IPS-20b (cell line): ENCODE results near the gene TUB.

ENCODE experiments used
- H3K27ac ChIP-seq: one replicate; pipeline ENCODE4 v1.5.1; 2013; ENCODE audit warnings: low read length
- H3K27me3 ChIP-seq: 2 replicates; pipeline ENCODE4 v1.6.1; 2013; ENCODE audit warnings: mild to moderate bottlenecking, low read length, inconsistent platforms; ENCODE audit not compliant: insufficient read depth
- H3K36me3 ChIP-seq: 2 replicates; pipeline ENCODE4 v1.6.1; 2013; ENCODE audit warnings: low read depth, mild to moderate bottlenecking, inconsistent platforms, low read length, moderate library complexity; ENCODE audit not compliant: insufficient read depth
- H3K4me1 ChIP-seq: 2 replicates; pipeline ENCODE4 v1.6.1; 2013; ENCODE audit warnings: mild to moderate bottlenecking, control low read depth, inconsistent platforms, low read length, moderate library complexity; ENCODE audit not compliant: insufficient read depth
- H3K4me3 ChIP-seq: 2 replicates; pipeline ENCODE4 v1.5.1; 2013; ENCODE audit warnings: mild to moderate bottlenecking, low read length, inconsistent platforms
- H3K9ac ChIP-seq: 2 replicates; pipeline ENCODE4 v1.6.1; 2013; ENCODE audit warnings: low read depth, mild to moderate bottlenecking, inconsistent platforms, low read length, moderate library complexity
- H3K9me3 ChIP-seq: 2 replicates; pipeline ENCODE4 v1.6.1; 2013; ENCODE audit warnings: mild to moderate bottlenecking, low read depth, low read length, inconsistent platforms; ENCODE audit not compliant: insufficient read depth

Gene TUB

DNA sequence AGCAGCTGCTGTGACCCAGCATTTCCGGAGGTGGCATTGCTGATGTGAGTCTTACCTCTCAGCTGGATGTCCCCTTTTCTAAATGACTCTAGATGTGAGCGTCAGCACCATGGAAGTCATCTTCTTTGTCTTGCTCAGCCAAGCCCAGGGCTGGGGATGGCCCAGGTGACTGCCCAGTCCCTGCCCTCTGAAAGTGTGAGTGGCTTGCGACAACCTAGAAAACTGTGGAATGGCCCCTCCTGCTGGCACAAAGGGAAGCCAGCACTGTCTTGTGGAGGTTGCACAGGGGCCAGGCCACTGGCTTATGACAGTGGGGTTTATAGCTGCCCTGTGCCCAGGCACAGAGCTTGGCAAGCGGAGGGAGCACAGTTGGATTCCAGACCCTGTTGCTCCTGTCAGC lies 6.2 kb downstream of the TUB start:
- peaks cover 26% of the 10 kb centered on the region for H3K4me1 ChIP-seq
- H3K9me3 ChIP-seq: no peaks in the 10 kb centered on the region
- no peaks in the 10 kb centered on the region for H3K36me3 ChIP-seq
- H3K27me3 ChIP-seq: peaks cover 6% of the 10 kb centered on the region
- no peak overlapping the region for H3K9ac ChIP-seq
- H3K27ac ChIP-seq: no peak overlapping the region
- H3K4me3 ChIP-seq: no peak overlapping the region

DNA sequence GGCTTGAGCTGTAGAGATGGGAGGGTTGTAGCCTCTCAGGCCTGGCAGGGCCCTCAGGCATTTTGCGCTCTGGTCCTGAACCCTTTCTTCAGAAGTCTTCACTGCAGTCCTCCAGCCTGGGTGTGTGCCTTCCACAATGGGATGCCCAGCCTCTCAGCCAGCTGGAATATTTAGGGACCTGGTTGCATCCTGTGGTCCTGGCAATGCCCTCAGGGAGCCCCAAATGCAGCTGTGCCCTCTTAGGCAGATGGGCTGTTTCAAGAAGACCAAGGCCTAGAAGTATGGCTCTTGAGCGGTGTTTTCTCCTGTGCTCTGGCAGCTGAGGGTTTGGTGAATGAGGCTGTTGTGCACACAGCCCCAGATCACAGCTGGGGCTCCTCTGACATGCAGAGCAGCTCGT lies 6.7 kb downstream of the TUB start:
- Histone ChIP-seq H3K36me3 (no peaks in the 10 kb centered on the region), H3K4me1 (peaks cover 22% of the 10 kb centered on the region), H3K4me3 (no peak overlapping the region), H3K27me3 (peaks cover under 1% of the 10 kb centered on the region), H3K9ac (no peak overlapping the region), H3K9me3 (no peaks in the 10 kb centered on the region), H3K27ac (no peak overlapping the region)

DNA sequence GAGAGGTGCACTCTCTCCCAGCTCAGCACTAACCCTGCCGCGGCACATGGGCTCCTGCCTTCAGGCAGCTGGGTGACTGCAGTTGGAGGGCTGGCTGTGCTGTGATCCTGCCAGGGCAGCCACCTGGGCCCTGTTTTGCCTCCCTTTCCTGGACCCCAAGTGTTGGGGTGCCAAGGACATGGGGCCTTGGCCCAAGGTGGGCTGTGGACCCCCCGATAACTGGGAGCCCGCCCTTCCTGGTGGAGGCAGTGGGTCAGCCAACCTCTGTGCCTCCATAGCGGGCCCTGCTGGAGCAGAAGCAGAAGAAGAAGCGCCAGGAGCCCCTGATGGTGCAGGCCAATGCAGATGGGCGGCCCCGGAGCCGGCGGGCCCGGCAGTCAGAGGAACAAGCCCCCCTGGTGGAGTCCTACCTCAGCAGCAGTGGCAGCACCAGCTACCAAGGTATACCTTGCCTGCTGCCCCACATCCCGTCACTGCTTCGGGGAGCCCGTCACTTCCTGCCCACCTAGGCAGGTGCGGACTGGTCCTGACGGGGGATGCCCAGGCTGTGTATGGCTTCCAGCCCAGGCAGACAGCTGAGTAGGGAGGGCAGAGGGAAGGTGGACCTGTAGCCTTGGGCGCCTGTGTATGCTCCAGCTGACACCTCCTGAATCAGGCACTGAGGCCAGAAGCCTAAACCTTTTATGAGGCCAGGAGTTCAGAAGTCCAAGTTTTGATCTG lies 8.9 kb downstream of the TUB start:
- Histone ChIP-seq H3K27me3 (no peaks in the 10 kb centered on the region), H3K36me3 (peaks cover 11% of the 10 kb centered on the region; the same call in 1 of the 2 replicates), H3K9me3 (no peaks in the 10 kb centered on the region), H3K27ac (no peak overlapping the region), H3K4me3 (no peak overlapping the region), H3K9ac (no peak overlapping the region), H3K4me1 (peaks cover 9% of the 10 kb centered on the region)

DNA sequence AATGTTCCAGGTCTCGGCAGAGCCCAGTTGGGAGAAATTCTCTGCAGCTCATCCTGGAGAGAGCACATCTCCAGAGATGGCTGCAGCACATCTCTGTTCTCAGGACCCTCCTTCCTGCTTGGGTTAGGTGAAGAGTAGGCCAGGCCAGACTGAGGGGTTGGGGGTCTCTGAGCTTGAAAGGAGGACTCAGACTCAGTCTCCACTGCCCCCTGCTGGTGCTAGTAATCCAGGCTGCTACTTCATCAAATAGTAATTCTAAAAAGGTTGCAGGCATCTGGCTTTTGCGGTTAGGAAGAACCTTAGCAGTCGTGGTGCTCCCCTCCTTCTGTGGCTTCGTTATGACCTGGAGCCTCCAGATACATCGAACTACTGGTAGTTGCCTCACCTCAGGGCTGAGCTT lies 9.7 kb downstream of the TUB start:
- Histone ChIP-seq H3K4me1 (peaks cover 5% of the 10 kb centered on the region), H3K27ac (no peak overlapping the region), H3K9ac (no peak overlapping the region), H3K36me3 (peaks cover 11% of the 10 kb centered on the region; the same call in 1 of the 2 replicates), H3K9me3 (no peaks in the 10 kb centered on the region), H3K4me3 (no peak overlapping the region), H3K27me3 (no peaks in the 10 kb centered on the region)

DNA sequence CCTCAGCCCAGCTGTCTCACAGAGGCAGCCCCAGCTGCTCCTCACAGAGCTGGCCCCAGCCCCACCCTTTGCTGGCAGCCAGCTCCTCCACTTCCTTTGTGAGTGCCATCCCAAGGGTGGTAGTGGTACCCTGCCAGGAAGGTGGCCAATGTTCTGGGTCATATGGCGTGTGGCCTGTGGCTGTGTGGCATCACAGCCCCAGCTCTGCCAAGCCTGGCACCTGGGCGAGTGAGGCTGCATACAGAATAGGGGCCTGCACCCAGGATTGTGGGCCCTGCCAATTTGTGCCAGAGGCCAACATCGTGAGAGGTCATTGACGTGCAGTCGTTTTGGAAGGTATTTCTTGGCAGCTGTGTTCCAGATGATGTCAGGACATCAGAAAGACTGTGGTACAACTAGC lies 10.7 kb downstream of the TUB start:
- Histone ChIP-seq H3K9me3 (no peaks in the 10 kb centered on the region), H3K4me1 (peaks cover 3% of the 10 kb centered on the region; the same call in 1 of the 2 replicates), H3K36me3 (peaks cover 14% of the 10 kb centered on the region), H3K27ac (no peak overlapping the region), H3K9ac (no peak overlapping the region), H3K27me3 (no peaks in the 10 kb centered on the region), H3K4me3 (no peak overlapping the region)

DNA sequence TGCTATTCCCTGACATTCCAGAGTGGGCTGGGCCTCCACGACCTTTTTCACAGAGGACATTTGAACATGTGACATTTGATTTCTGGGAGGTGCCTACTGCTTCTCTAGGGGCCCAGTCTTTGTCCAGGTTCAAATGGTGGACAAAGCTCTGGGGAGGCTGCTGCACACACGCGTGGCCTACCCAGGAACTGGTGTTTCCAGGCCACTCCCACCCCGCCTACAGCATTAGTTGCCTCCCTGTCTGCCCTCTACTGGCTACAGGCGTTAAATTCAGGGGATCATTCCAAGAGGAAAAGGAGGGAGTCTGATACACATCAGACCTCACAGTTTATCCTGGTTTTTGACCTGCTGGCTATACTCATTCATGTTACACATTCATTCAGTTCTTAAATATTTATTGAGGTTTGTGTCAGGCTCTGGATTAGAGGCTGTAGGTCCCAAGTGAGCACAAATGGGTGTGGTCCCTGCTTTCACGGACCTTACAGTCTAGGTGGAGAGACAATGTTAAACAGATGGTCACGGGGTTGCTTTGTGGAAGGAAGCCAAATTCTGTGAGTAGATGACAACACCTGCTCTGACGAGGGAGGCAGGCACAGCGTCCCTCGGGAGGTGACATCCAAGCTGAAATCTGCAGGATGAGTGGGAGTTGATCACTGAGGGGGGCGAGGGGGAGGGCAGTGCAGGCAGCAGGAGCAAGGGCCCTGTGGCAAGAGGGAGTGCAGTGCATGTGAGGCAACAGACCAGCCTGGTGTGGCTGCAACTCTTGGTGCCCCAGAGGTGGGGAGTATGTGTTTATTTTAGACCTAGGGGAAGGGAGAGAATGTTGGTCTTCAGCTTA lies 11.8 kb downstream of the TUB start:
- no peak overlapping the region for H3K9ac ChIP-seq
- no peak overlapping the region for H3K27ac ChIP-seq

DNA sequence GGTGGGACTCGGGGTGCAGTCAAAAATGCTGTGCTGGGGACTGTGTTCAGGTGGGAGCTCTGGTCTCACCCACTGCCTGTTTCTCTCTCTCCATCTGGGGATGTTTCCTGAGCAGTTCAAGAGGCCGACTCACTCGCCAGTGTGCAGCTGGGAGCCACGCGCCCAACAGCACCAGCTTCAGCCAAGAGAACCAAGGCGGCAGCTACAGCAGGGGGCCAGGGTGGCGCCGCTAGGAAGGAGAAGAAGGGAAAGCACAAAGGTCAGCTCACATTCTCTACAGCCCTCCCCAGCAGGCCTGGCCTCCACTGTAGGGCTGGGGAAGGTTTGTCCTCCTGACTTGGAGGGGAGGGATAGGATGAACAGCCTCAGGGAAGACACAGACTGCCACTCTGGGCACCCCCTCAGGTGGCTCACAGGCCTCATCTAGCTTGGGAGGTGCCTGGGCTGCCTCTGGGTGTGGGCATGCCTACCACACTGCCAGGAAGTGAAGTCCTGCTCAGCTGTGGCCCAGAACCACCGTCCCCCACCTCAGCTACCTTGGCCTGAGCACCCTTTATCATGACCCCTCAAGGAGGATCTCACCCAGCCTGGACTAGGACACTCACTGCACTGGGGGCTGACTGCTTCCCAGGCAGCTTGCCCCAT lies 13.0 kb downstream of the TUB start:
- H3K9me3 ChIP-seq: no peaks in the 10 kb centered on the region
- H3K4me1 ChIP-seq: no peaks in the 10 kb centered on the region
- H3K9ac ChIP-seq: no peak overlapping the region
- H3K4me3 ChIP-seq: no peak overlapping the region
- no peak overlapping the region for H3K27ac ChIP-seq
- no peaks in the 10 kb centered on the region for H3K27me3 ChIP-seq
- peaks cover 32% of the 10 kb centered on the region for H3K36me3 ChIP-seq

More for the DNA sequence above, 11.8 kb downstream of the TUB start:
- no peaks in the 10 kb centered on the region for H3K9me3 ChIP-seq
- peaks cover 25% of the 10 kb centered on the region for H3K36me3 ChIP-seq
- H3K27me3 ChIP-seq: no peaks in the 10 kb centered on the region
- no peak overlapping the region for H3K4me3 ChIP-seq
- no peaks in the 10 kb centered on the region for H3K4me1 ChIP-seq

DNA sequence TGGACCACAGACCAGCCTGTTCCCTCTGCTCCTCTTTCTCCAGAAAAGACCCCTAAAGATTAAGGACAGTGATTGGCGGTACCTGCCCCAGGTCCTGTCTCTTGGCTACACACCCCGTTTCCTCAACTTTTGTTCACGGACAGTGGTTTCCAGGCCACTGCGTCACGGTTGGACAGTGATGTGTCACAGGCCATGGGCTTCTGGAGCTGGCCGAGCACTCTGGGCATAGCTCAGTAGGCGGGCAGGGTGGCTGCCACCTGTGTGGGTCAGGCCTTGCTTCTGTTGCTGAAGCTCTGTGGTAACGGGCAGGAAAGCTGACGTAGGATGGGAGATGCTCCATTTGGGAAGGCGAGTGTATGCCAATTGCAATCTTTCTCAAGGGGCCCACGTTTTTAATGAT lies 13.6 kb downstream of the TUB start:
- no peak overlapping the region for H3K9ac ChIP-seq
- no peak overlapping the region for H3K4me3 ChIP-seq
- H3K36me3 ChIP-seq: peaks cover 35% of the 10 kb centered on the region
- no peaks in the 10 kb centered on the region for H3K27me3 ChIP-seq
- H3K4me1 ChIP-seq: no peaks in the 10 kb centered on the region
- H3K9me3 ChIP-seq: no peaks in the 10 kb centered on the region
- no peak overlapping the region for H3K27ac ChIP-seq

DNA sequence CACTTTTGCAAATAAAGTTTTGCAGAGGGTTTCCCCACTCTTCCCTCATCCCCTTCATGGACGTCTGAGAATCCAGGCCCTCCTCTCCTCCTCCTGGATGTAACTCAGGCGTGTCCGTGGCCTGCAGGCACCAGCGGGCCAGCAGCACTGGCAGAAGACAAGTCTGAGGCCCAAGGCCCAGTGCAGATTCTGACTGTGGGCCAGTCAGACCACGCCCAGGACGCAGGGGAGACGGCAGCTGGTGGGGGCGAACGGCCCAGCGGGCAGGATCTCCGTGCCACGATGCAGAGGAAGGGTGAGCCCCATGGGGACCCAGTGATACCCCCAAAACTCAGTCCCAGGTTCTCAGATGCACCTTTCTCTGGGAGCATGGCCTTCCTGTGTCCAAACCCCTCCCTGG lies 14.4 kb downstream of the TUB start:
- H3K9ac ChIP-seq: no peak overlapping the region
- no peak overlapping the region for H3K4me3 ChIP-seq
- H3K36me3 ChIP-seq: peaks cover 38% of the 10 kb centered on the region
- no peak overlapping the region for H3K27ac ChIP-seq
- H3K27me3 ChIP-seq: no peaks in the 10 kb centered on the region
- H3K4me1 ChIP-seq: no peaks in the 10 kb centered on the region
- H3K9me3 ChIP-seq: no peaks in the 10 kb centered on the region

DNA sequence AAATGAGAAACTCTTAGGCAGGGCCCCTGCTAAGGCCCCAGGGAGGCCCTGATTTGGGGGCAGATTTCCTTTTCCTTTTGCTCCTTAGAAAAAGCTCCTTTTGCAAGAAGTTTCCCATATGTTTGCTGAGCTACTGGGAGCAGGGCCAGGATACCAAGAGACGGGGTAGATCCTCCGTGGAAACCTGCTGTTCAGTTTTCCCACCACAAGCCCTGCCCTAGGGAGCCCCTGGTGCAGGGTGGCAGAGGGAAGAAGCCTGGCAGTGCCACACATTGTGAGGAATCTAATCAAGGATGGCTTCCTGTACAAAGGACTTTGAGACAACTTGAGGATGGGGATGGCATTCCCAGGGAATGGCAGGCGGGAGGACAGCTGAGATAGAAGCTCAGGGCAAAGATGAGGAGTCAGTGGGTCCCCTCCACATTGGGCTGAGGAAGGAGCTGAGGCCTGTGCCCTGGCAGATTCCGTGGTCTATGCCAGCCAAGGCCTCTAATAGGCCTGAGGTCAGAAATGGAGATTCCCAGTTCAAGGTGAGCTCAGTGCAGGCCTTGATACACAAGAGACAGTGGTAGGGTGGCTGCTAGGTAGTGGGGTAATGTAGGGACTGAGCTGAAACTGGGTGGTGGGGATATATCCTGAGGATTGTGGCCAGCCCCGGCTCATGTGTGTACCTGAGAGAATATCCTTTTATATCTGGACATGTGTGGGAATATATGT lies 15.0 kb downstream of the TUB start:
- Histone ChIP-seq H3K36me3 (peaks cover 44% of the 10 kb centered on the region), H3K9ac (no peak overlapping the region), H3K4me3 (no peak overlapping the region), H3K9me3 (no peaks in the 10 kb centered on the region), H3K27ac (no peak overlapping the region), H3K27me3 (no peaks in the 10 kb centered on the region), H3K4me1 (no peaks in the 10 kb centered on the region)

DNA sequence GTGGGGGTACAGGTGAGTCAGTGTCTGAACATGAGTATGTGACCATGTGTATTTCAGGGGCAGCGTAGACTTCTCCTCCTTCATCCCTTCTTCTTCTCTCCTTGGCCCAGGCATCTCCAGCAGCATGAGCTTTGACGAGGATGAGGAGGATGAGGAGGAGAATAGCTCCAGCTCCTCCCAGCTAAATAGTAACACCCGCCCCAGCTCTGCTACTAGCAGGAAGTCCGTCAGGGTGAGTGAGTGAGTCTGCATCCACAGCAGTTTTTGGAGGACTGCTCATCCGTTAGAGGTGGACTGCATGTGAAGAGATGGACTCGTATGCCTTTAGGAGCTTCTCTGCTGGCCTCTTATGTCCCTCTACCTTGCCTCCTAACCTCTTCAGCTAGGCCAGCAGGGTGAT lies 15.6 kb downstream of the TUB start:
- peaks cover 50% of the 10 kb centered on the region for H3K36me3 ChIP-seq

More for the DNA sequence above, 15.6 kb downstream of the TUB start:
- no peak overlapping the region for H3K27ac ChIP-seq
- H3K9ac ChIP-seq: no peak overlapping the region
- no peaks in the 10 kb centered on the region for H3K4me1 ChIP-seq
- no peak overlapping the region for H3K4me3 ChIP-seq
- no peaks in the 10 kb centered on the region for H3K27me3 ChIP-seq
- H3K9me3 ChIP-seq: no peaks in the 10 kb centered on the region
